ENCODE data around the gene BTBD6.

Gene BTBD6

DNA sequence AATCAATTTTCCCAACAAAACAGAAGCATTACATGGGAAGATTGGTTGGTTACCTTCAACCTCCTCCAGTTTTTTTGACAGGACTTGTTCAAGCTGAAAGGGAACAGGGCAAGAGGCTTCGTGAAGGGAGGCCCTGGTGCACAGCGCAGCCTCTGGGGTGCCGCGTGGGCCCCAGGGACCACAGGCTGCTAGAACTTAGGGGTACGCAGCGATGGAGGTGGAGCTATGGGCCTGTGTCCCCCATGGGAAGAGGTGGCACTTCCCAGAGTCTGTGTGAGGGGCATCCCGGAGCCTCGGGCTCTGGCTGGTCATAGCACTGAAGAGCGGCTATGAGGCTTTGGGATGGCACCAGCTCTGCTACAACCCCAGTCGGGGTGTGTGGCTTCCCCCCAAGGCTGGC is 22.1 kb upstream of the BTBD6 start:
- TF ChIP-seq ZFP30 (CRISPR knock-in tag; IDR thresholded peaks at IDR 0.05) (no peak), OSR1 (CRISPR knock-in tag; IDR thresholded peaks at IDR 0.05) (no peak), TOX (CRISPR knock-in tag; IDR thresholded peaks at IDR 0.05; ENCODE audit: borderline replicate concordance) (no peak)
- TF ChIP-seq, protein P1, sequence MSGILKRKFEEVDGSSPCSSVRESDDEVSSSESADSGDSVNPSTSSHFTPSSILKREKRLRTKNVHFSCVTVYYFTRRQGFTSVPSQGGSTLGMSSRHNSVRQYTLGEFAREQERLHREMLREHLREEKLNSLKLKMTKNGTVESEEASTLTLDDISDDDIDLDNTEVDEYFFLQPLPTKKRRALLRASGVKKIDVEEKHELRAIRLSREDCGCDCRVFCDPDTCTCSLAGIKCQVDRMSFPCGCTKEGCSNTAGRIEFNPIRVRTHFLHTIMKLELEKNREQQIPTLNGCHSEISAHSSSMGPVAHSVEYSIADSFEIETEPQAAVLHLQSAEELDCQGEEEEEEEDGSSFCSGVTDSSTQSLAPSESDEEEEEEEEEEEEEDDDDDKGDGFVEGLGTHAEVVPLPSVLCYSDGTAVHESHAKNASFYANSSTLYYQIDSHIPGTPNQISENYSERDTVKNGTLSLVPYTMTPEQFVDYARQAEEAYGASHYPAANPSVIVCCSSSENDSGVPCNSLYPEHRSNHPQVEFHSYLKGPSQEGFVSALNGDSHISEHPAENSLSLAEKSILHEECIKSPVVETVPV (CRISPR knock-in tag; IDR thresholded peaks at IDR 0.05), result no peak
- ATAC-seq, result no peak

- TF ChIP-seq PPARA (CRISPR knock-in tag; IDR thresholded peaks at IDR 0.05; ENCODE audit: borderline replicate concordance), result no peak
- no peak for TF ChIP-seq ZNF8 (CRISPR knock-in tag; IDR thresholded peaks at IDR 0.05)
- TF ChIP-seq, protein P2, sequence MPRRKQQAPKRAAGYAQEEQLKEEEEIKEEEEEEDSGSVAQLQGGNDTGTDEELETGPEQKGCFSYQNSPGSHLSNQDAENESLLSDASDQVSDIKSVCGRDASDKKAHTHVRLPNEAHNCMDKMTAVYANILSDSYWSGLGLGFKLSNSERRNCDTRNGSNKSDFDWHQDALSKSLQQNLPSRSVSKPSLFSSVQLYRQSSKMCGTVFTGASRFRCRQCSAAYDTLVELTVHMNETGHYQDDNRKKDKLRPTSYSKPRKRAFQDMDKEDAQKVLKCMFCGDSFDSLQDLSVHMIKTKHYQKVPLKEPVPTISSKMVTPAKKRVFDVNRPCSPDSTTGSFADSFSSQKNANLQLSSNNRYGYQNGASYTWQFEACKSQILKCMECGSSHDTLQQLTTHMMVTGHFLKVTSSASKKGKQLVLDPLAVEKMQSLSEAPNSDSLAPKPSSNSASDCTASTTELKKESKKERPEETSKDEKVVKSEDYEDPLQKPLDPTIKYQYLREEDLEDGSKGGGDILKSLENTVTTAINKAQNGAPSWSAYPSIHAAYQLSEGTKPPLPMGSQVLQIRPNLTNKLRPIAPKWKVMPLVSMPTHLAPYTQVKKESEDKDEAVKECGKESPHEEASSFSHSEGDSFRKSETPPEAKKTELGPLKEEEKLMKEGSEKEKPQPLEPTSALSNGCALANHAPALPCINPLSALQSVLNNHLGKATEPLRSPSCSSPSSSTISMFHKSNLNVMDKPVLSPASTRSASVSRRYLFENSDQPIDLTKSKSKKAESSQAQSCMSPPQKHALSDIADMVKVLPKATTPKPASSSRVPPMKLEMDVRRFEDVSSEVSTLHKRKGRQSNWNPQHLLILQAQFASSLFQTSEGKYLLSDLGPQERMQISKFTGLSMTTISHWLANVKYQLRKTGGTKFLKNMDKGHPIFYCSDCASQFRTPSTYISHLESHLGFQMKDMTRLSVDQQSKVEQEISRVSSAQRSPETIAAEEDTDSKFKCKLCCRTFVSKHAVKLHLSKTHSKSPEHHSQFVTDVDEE (CRISPR knock-in tag; IDR thresholded peaks at IDR 0.05), result no peak
- TF ChIP-seq OSR1 (CRISPR knock-in tag; IDR thresholded peaks at IDR 0.05), result no peak
- no peak for TF ChIP-seq POU6F1 (CRISPR knock-in tag; IDR thresholded peaks at IDR 0.05; ENCODE audit: borderline replicate concordance, low read depth)
- TF ChIP-seq, protein P1 (CRISPR knock-in tag; IDR thresholded peaks at IDR 0.05), result no peak
- TF ChIP-seq TCF4 (CRISPR knock-in tag; IDR thresholded peaks at IDR 0.05; ENCODE audit: borderline replicate concordance), result no peak
- TF ChIP-seq ISL1 (CRISPR knock-in tag; IDR thresholded peaks at IDR 0.05), result no peak
- TF ChIP-seq ZNF70 (CRISPR knock-in tag; IDR thresholded peaks at IDR 0.05), result no peak
- no peak for TF ChIP-seq TOX (CRISPR knock-in tag; IDR thresholded peaks at IDR 0.05; ENCODE audit: borderline replicate concordance)
- no peak for TF ChIP-seq CSDC2 (CRISPR knock-in tag; IDR thresholded peaks at IDR 0.05)
- TF ChIP-seq RARB (CRISPR knock-in tag; IDR thresholded peaks at IDR 0.05), result no peak
- TF ChIP-seq ESRRG (CRISPR knock-in tag; IDR thresholded peaks at IDR 0.05), result no peak
- no peak for TF ChIP-seq ZNF565 (CRISPR knock-in tag; conservative IDR thresholded peaks at IDR 0.05; ENCODE audit: low read depth)
- no peak for ATAC-seq
Observed at GRCh38 chr14:105227346-105227745, 21.0 kb upstream of the BTBD6 start.

- ATAC-seq, result no peak
- TF ChIP-seq ZC3H10 (CRISPR knock-in tag; IDR thresholded peaks at IDR 0.05) (no peak), ARNTL (CRISPR knock-in tag; IDR thresholded peaks at IDR 0.05; ENCODE audit: borderline replicate concordance, low read depth) (no peak), POU6F1 (CRISPR knock-in tag; IDR thresholded peaks at IDR 0.05; ENCODE audit: borderline replicate concordance, low read depth) (no peak), CSDC2 (CRISPR knock-in tag; IDR thresholded peaks at IDR 0.05) (no peak), RARB (CRISPR knock-in tag; IDR thresholded peaks at IDR 0.05) (no peak), ESRRG (CRISPR knock-in tag; IDR thresholded peaks at IDR 0.05) (no peak), GLIS3 (CRISPR knock-in tag; IDR thresholded peaks at IDR 0.05) (no peak), PPARA (CRISPR knock-in tag; IDR thresholded peaks at IDR 0.05; ENCODE audit: borderline replicate concordance) (no peak), PATZ1 (CRISPR knock-in tag; IDR thresholded peaks at IDR 0.05; ENCODE audit: borderline replicate concordance) (no peak), ISL1 (CRISPR knock-in tag; IDR thresholded peaks at IDR 0.05) (no peak), OSR1 (CRISPR knock-in tag; IDR thresholded peaks at IDR 0.05) (no peak), CREB5 (CRISPR knock-in tag; IDR thresholded peaks at IDR 0.05; ENCODE audit: low read depth) (no peak), ZFP3 (CRISPR knock-in tag; IDR thresholded peaks at IDR 0.05) (no peak), ZFP30 (CRISPR knock-in tag; IDR thresholded peaks at IDR 0.05) (no peak), ZNF565 (CRISPR knock-in tag; conservative IDR thresholded peaks at IDR 0.05; ENCODE audit: low read depth) (no peak)
- TF ChIP-seq, protein P2 (CRISPR knock-in tag; IDR thresholded peaks at IDR 0.05), result no peak
Observed at GRCh38 chr14:105228562-105228961, 19.8 kb upstream of the BTBD6 start.
